HG03571 (cell line): ENCODE data around the gene HELQ.
A peak's percentile ranks its signal among the peaks of the same experiment; 100 is the strongest.
"Not testable (repeated sequence)": the region's sequence is repeated elsewhere in the genome, so short reads cannot be mapped to it uniquely, and the experiment has no call there.

ENCODE experiments used
- ATAC-seq: cut with Tn5 transposase; IDR thresholded peaks from one replicate; pipeline ENCODE4 v1.9.1; 2021; ENCODE audit not compliant: unreplicated experiment

The HELQ gene

GRCh38 chr4:83455281-83456183 lies at the start of gene HELQ, which contains the start of gene MRPS18C:
HELQ (minus strand) TSS chr4:83455823; CDS start chr4:83455693, 130 bp downstream.
MRPS18C (plus strand) TSS chr4:83456058; CDS start chr4:83456078, 20 bp downstream.
- ATAC-seq: peak; percentile 95

GRCh38 chr4:83504996-83505395 lies 49.4 kb upstream of the HELQ start:
- no peak for ATAC-seq

- no peak for ATAC-seq
Measured at GRCh38 chr4:83504503-83504902, 48.9 kb upstream of the HELQ start.

GRCh38 chr4:83503974-83504373 lies 48.4 kb upstream of the HELQ start:
- no peak for ATAC-seq

- ATAC-seq: not testable (repeated sequence)
Measured at GRCh38 chr4:83501671-83502070, 46.0 kb upstream of the HELQ start.

- ATAC-seq: no peak
Measured at GRCh38 chr4:83498187-83498586, 42.6 kb upstream of the HELQ start.

- ATAC-seq: not testable (repeated sequence)
Measured at GRCh38 chr4:83496085-83496917, 40.7 kb upstream of the HELQ start.

GRCh38 chr4:83490876-83491450 lies 35.3 kb upstream of the HELQ start:
- peak; percentile 62 for ATAC-seq

GRCh38 chr4:83489711-83490326 lies 34.2 kb upstream of the HELQ start:
- no peak for ATAC-seq

GRCh38 chr4:83486457-83487129 lies 31.0 kb upstream of the HELQ start:
- ATAC-seq: no peak

GRCh38 chr4:83484500-83485461 lies 29.2 kb upstream of the HELQ start, which contains the start of gene ABRAXAS1:
ABRAXAS1 (minus strand) TSS chr4:83485100; CDS start chr4:83485072, 28 bp downstream.
- ATAC-seq: peak; percentile 99

GRCh38 chr4:83473966-83474365 lies 18.3 kb upstream of the HELQ start:
- ATAC-seq: no peak

GRCh38 chr4:83473423-83473822 lies 17.8 kb upstream of the HELQ start:
- no peak for ATAC-seq

GRCh38 chr4:83456184-83456501 lies 520 bp upstream of the HELQ start:
- no peak for ATAC-seq

GRCh38 chr4:83454686-83455085 lies 937 bp downstream of the HELQ start:
- ATAC-seq: no peak

- no peak for ATAC-seq
Measured at GRCh38 chr4:83449009-83449408, 6.6 kb downstream of the HELQ start.

- no peak for ATAC-seq
Measured at GRCh38 chr4:83440899-83441298, 14.7 kb downstream of the HELQ start.

- ATAC-seq: no peak
Measured at GRCh38 chr4:83440148-83440814, 15.3 kb downstream of the HELQ start.

- no peak for ATAC-seq
Measured at GRCh38 chr4:83438719-83439118, 16.9 kb downstream of the HELQ start.
